IMR-90 (cell line): Measurements from ENCODE around the gene MCL1. TPM values are rescaled to one million over a fixed set of nuclear protein-coding genes. Genes with fewer than 3 reads are reported as not detected.

Experiments used
- ATAC-seq: fragments of 200-7000 bp; cut with Tn5 transposase; 2 replicates; pipeline ENCODE4 v1.9.1; 2020; ENCODE audit warnings: low read depth, mild to moderate bottlenecking, moderate library complexity
- BruUV-seq: library from RNA; stranded (reverse); fragments of 400-500 nt; replicated peaks from 2 replicates; lab custom pipeline; 2021; lab: Mats Ljungman, UMichigan
- CTCF ChIA-PET: fragments of 300-600 bp; formaldehyde crosslinking; extraction: SDS; loops from one replicate; lab custom pipeline; 2021; ENCODE audit warnings: antibody characterized with exemption; lab: Yijun Ruan, JAX
- POLR2A ChIA-PET: fragments of 300-600 bp; sonication (Branson Sonifier 250); formaldehyde crosslinking; loops from one replicate; lab custom pipeline; 2022; ENCODE audit warnings: antibody characterized with exemption; ENCODE audit not compliant: unreplicated experiment; lab: Charles Lee
- DNase-seq: peaks from one replicate; pipeline ENCODE4 v3.0.0; 2013
- H2AFZ ChIP-seq: replicated peaks from 2 replicates; pipeline ENCODE3; 2013; ENCODE audit warnings: low read length, mild to moderate bottlenecking; ENCODE audit not compliant: poor library complexity
- H2AK5ac ChIP-seq: 2 replicates; pipeline ENCODE4 v1.6.1; 2013; ENCODE audit warnings: low read depth, low read length, inconsistent platforms
- H2AK9ac ChIP-seq: replicated peaks from 2 replicates; pipeline ENCODE3; 2013; ENCODE audit warnings: mild to moderate bottlenecking, low read depth, low read length, moderate library complexity; ENCODE audit not compliant: poor library complexity
- H2BK120ac ChIP-seq: 2 replicates; pipeline ENCODE4 v1.6.1; 2013; ENCODE audit warnings: low read depth, low read length, inconsistent platforms
- H2BK15ac ChIP-seq: 3 replicates; pipeline ENCODE4 v1.6.1; 2013; ENCODE audit warnings: low read depth, low read length, inconsistent platforms
- H2BK20ac ChIP-seq: 2 replicates; pipeline ENCODE4 v1.6.1; 2013; ENCODE audit warnings: low read depth, mild to moderate bottlenecking, inconsistent platforms, low read length, moderate library complexity
- H2BK5ac ChIP-seq: 2 replicates; pipeline ENCODE4 v1.6.1; 2013; ENCODE audit warnings: mild to moderate bottlenecking, low read depth, low read length, inconsistent platforms; ENCODE audit not compliant: poor library complexity, severe bottlenecking
- H3K14ac ChIP-seq: replicated peaks from 2 replicates; pipeline ENCODE4 v1.6.1; 2013; ENCODE audit warnings: low read depth, low read length, inconsistent platforms
- H3K18ac ChIP-seq: 2 replicates; pipeline ENCODE4 v1.6.1; 2013; ENCODE audit warnings: low read depth, low read length, control low read depth
- H3K23ac ChIP-seq: 2 replicates; pipeline ENCODE4 v1.6.1; 2013; ENCODE audit warnings: low read depth, low read length, inconsistent platforms
- H3K27ac ChIP-seq: 2 replicates; pipeline ENCODE4 v1.5.1; 2013; ENCODE audit warnings: mild to moderate bottlenecking, control low read depth, low read length; ENCODE audit not compliant: insufficient read depth
- H3K27me3 ChIP-seq: 2 replicates; pipeline ENCODE4 v1.6.1; 2013; ENCODE audit warnings: low read length; ENCODE audit not compliant: control insufficient read depth, insufficient read depth
- H3K36me3 ChIP-seq: 2 replicates; pipeline ENCODE4 v1.6.1; 2013; ENCODE audit warnings: low read length, mixed read lengths; ENCODE audit not compliant: control insufficient read depth, insufficient read depth
- H3K4ac ChIP-seq: 2 replicates; pipeline ENCODE4 v1.6.1; 2013; ENCODE audit warnings: low read depth, low read length, inconsistent platforms
- H3K4me1 ChIP-seq: 2 replicates; pipeline ENCODE4 v1.6.1; 2013; ENCODE audit warnings: low read length, mixed read lengths; ENCODE audit not compliant: control insufficient read depth, insufficient read depth
- H3K4me2 ChIP-seq: 2 replicates; pipeline ENCODE4 v1.6.1; 2013; ENCODE audit warnings: low read depth, mild to moderate bottlenecking, control low read depth, low read length, moderate library complexity
- H3K4me3 ChIP-seq: 2 replicates; pipeline ENCODE4 v1.5.1; 2013; ENCODE audit warnings: low read depth, mild to moderate bottlenecking, control low read depth, low read length, moderate library complexity; ENCODE audit not compliant: insufficient read depth
- H3K56ac ChIP-seq: 2 replicates; pipeline ENCODE4 v1.6.1; 2013; ENCODE audit warnings: low read length, inconsistent platforms; ENCODE audit not compliant: insufficient read depth; ENCODE audit errors: extremely low read depth
- H3K79me1 ChIP-seq, 2 experiments: 2 replicates each; pipeline ENCODE4 v1.6.1; 2013; ENCODE audit warnings: low read length in 2 of 2, inconsistent platforms in 1 of 2, low read depth in 1 of 2
- H3K9ac ChIP-seq: 2 replicates; pipeline ENCODE4 v1.6.1; 2013; ENCODE audit warnings: low read depth, low read length, control low read depth
- H3K9me1 ChIP-seq: 2 replicates; pipeline ENCODE4 v1.6.1; 2013; ENCODE audit warnings: low read length, inconsistent platforms; ENCODE audit not compliant: insufficient read depth
- H3K9me3 ChIP-seq: 2 replicates; pipeline ENCODE4 v1.6.1; 2013; ENCODE audit warnings: low read length; ENCODE audit not compliant: control insufficient read depth, insufficient read depth
- H4K20me1 ChIP-seq: 2 replicates; pipeline ENCODE4 v1.6.1; 2013; ENCODE audit warnings: low read length, inconsistent platforms; ENCODE audit not compliant: insufficient read depth
- H4K5ac ChIP-seq: 2 replicates; pipeline ENCODE4 v1.6.1; 2013; ENCODE audit warnings: mild to moderate bottlenecking, low read depth, low read length, control low read depth
- H4K8ac ChIP-seq, 2 experiments: 2 replicates each; pipeline ENCODE4 v1.6.1; 2013; ENCODE audit warnings: low read depth in 2 of 2, low read length in 2 of 2, control low read depth in 1 of 2, inconsistent platforms in 1 of 2
- H4K91ac ChIP-seq: 2 replicates; pipeline ENCODE4 v1.6.1; 2013; ENCODE audit warnings: low read depth, low read length, inconsistent platforms; ENCODE audit not compliant: insufficient read depth
- CEBPB ChIP-seq: IDR thresholded peaks from 2 replicates; pipeline ENCODE4 v1.6.1; 2012; ENCODE audit warnings: low read depth, low read length, improper control_type of control experiment
- NFE2L2 ChIP-seq: fragments of 150-350 bp; IDR thresholded peaks from 2 replicates; pipeline ENCODE4 v1.6.1; 2016; ENCODE audit warnings: low read depth, mild to moderate bottlenecking, low read length
- WGBS, 2 experiments: methylation state at CpG; one replicate each; pipeline versions ENCODE4 v1.1.5 to v1.1.7; 2013; ENCODE audit warnings: missing lambda C conversion rate in 2 of 2; ENCODE audit not compliant: insufficient read length in 1 of 2; ENCODE audit errors: extremely low coverage in 2 of 2; 5-methylcytosine and 5-hydroxymethylcytosine counted together
- dilution Hi-C: fragments of 300-500 bp; cut with HindIII; formaldehyde crosslinking; loops from one replicate; pipeline ENCODE4 v1.14.3; 2018; ENCODE audit warnings: low sequenced_read_pairs; ENCODE audit not compliant: unreplicated experiment
- in situ Hi-C: fragments of 300-500 bp; cut with MboI; formaldehyde crosslinking; loops from 3 replicates; pipeline ENCODE4 v1.14.3; 2019; ENCODE audit warnings: low sequenced_read_pairs, inconsistent platforms, mixed read lengths
- intact Hi-C: fragments of 100-400 bp; cut with micrococcal nuclease; formaldehyde crosslinking; loops from 2 replicates; pipeline ENCODE4 v1.10.0; 2022
- polyA plus RNA-seq, 3 experiments: library from polyadenylated mRNA; depleted of rRNA; stranded (reverse); fragments of >200 nt; gene quantifications; 2 replicates each; pipeline ENCODE4 v1.2.3, GENCODE V29; 2012; ENCODE audit warnings: low replicate concordance in 1 of 3
- total RNA-seq: library from RNA; depleted of rRNA; stranded (reverse); fragments of >200 nt; gene quantifications from 2 replicates; pipeline ENCODE4 v1.2.3, GENCODE V29; 2012

Gene MCL1
- total and polyA plus RNA-seq, 2 of the 4 experiments (the other 2 are of a cell fraction), result 79.5 to 142 TPM

DNA sequence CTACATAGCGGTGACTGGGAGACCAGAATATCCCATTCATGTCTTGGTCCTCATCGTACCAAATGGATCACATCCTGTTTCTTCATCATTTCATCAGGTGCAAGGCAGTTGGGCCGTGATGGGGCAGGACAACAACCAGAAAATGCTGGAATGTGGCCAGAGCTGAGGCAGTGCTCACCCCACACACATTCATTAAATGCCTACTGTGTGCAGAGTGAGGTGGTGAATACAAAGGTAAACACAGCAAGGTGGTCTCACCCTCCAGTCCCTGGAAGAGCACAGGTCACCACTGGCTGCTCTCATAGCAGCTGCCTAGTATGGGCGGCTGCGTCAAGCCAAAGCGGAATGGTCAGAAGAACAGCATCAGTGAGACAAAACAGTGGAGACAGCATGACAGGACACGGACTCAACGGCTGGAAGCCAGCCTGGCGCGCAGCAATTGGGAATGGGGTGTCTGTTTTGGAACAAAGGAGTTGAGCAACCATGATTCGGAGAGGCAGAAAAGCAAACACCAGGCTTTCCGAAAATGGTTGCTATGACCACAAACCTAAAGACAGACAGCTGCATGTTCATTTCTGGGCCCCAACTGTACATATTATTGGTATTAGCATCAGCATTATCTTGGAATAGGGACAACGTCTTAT lies 35.8 kb downstream of the MCL1 start:
- Histone ChIP-seq H3K36me3 (no peaks in the 10 kb centered on the region), H4K20me1 (no peaks in the 10 kb centered on the region), H3K56ac (no peak overlapping the region), H3K9ac (no peak overlapping the region), H3K27me3 (no peaks in the 10 kb centered on the region), H2BK15ac (no peak overlapping the region), H3K27ac (no peak overlapping the region), H3K23ac (no peak overlapping the region), H4K91ac (no peak overlapping the region; the same call in 1 of the 2 replicates), H4K5ac (no peak overlapping the region), H3K9me3 (no peaks in the 10 kb centered on the region), H2BK120ac (no peak overlapping the region), H3K4me1 (peaks cover 3% of the 10 kb centered on the region; the same call in 1 of the 2 replicates), H3K14ac (peak overlapping the region; percentile 33; the same call in 1 of the 2 replicates), H3K4ac (no peak overlapping the region), H3K4me2 (no peak overlapping the region), H4K8ac (peak overlapping the region in 1 of 2 experiments; percentile 55; a peak in 1 of 4 replicates), H3K79me1 (0 out of 4 replicates have a peak, but pooled peaks cover 0 to 8% of the 10 kb centered on the region in 2 experiments), H2AK5ac (peak overlapping the region; percentile 48; the same call in 1 of the 2 replicates), H2BK20ac (no peak overlapping the region), H2AK9ac (peak overlapping the region; percentile 85), H3K4me3 (no peak overlapping the region), H3K9me1 (peaks cover 4% of the 10 kb centered on the region), H2AFZ (peak overlapping the region; percentile 60), H2BK5ac (no peak overlapping the region), H3K18ac (no peak overlapping the region)
- WGBS, 2 experiments, result 51% methylated on average over 3 of the region's 13 CpGs; no CpG with 5 or more reads in 1 of the 2 experiments
- in situ Hi-C loops (no loop called here), dilution Hi-C loops (no loop called here), intact Hi-C loops (no loop called here)
- DNase-seq (no peak), ATAC-seq (no peak)
- ChIA-PET CTCF (interaction anchor here (0.6 to 0.7 kb wide), 2 partner anchors 11 to 16 kb away, joined by 4 to 5 read pairs; no protein-coding TSS in a partner anchor), POLR2A (no interaction called here)
- BruUV-seq, result no TSS peak
- no peak for TF ChIP-seq NFE2L2
- 0 out of 2 replicates have a peak, but pooled peaks have one; percentile 1 for TF ChIP-seq CEBPB
